ENCODE data around the gene ZSCAN30. TPM values are rescaled to one million over a fixed set of nuclear protein-coding genes. Genes with fewer than 3 reads are reported as not detected.

Gene ZSCAN30
- total RNA-seq, 2 experiments from 2014 or later: 24.2 to 25.4 TPM

GRCh38 chr18:35311496-35311895, 21.5 kb upstream of the ZSCAN30 start:
- Mint-ChIP-seq H3K9me3 (ENCODE audit: low read depth) (peaks cover 59% of the 10 kb centered on the region), H3K4me1 (no peaks in the 10 kb centered on the region), H3K27me3 (no peaks in the 10 kb centered on the region), H3K4me3 (no peak overlapping the region), H3K36me3 (ENCODE audit: low read depth) (peaks cover 36% of the 10 kb centered on the region), H3K27ac (no peak overlapping the region)
- intact Hi-C loops (cut with DNase I, micrococcal nuclease): no loop called here
- ATAC-seq (no peak), DNase-seq (no peak)
- POLR2A ChIA-PET: no interaction called here
- CTCF ChIA-PET: interaction anchor here (0.8 kb wide), 1 partner anchor 28 kb away, joined by 3 read pairs; no protein-coding TSS in a partner anchor

- peaks cover 63% of the 10 kb centered on the region for H3K9me3 Mint-ChIP-seq (ENCODE audit: low read depth)
- H3K27me3 Mint-ChIP-seq: no peaks in the 10 kb centered on the region
- CTCF ChIA-PET: interaction anchor here (0.9 to 1.7 kb wide), 2 partner anchors 18 to 32 kb away, joined by 3 to 6 read pairs; partner anchors contain the start of gene ZSCAN30
- ATAC-seq (no peak), DNase-seq (no peak)
- intact Hi-C loops (cut with DNase I, micrococcal nuclease): no loop called here
- H3K4me1 Mint-ChIP-seq: no peaks in the 10 kb centered on the region
- peaks cover 82% of the 10 kb centered on the region for H3K36me3 Mint-ChIP-seq (ENCODE audit: low read depth)
- H3K27ac Mint-ChIP-seq: no peak overlapping the region
- H3K4me3 Mint-ChIP-seq: no peak overlapping the region
- POLR2A ChIA-PET: no interaction called here
Observed at GRCh38 chr18:35306588-35307250, 16.7 kb upstream of the ZSCAN30 start.

- Mint-ChIP-seq H3K27me3 (no peaks in the 10 kb centered on the region), H3K4me3 (no peak overlapping the region)
- POLR2A ChIA-PET: interaction anchor here (1.3 kb wide), 1 partner anchor 14 kb away, joined by 4 read pairs; the partner anchor contains the start of gene ZSCAN30
Observed at GRCh38 chr18:35303610-35304009, 13.6 kb upstream of the ZSCAN30 start.

GRCh38 chr18:35296060-35296459, 6.0 kb upstream of the ZSCAN30 start:
- Mint-ChIP-seq H3K27me3 (no peaks in the 10 kb centered on the region), H3K9me3 (ENCODE audit: low read depth) (peaks cover 24% of the 10 kb centered on the region), H3K4me3 (no peak overlapping the region), H3K36me3 (ENCODE audit: low read depth) (peaks cover 77% of the 10 kb centered on the region), H3K4me1 (peaks cover 19% of the 10 kb centered on the region), H3K27ac (no peak overlapping the region)
- DNase-seq (no peak), ATAC-seq (no peak)
- intact Hi-C loops (cut with DNase I, micrococcal nuclease): no loop called here
- POLR2A ChIA-PET: no interaction called here
- CTCF ChIA-PET: no interaction called here

More at GRCh38 chr18:35303610-35304009, 13.6 kb upstream of the ZSCAN30 start:
- Mint-ChIP-seq H3K9me3 (ENCODE audit: low read depth) (peaks cover 56% of the 10 kb centered on the region), H3K36me3 (ENCODE audit: low read depth) (peaks cover 95% of the 10 kb centered on the region), H3K27ac (no peak overlapping the region), H3K4me1 (no peaks in the 10 kb centered on the region)
- CTCF ChIA-PET: interaction anchor here (1.5 kb wide), 1 partner anchor 42 kb away, joined by 5 read pairs; no protein-coding TSS in a partner anchor
- ATAC-seq (no peak), DNase-seq (no peak)
- intact Hi-C loops (cut with DNase I, micrococcal nuclease): no loop called here

GRCh38 chr18:35291166-35291565, 1.1 kb upstream of the ZSCAN30 start:
- ATAC-seq (no peak), DNase-seq (no peak)
- Mint-ChIP-seq H3K4me1 (peaks cover 45% of the 10 kb centered on the region), H3K36me3 (ENCODE audit: low read depth) (peaks cover 53% of the 10 kb centered on the region), H3K27ac (peak overlapping the region; percentile 96), H3K27me3 (no peaks in the 10 kb centered on the region), H3K9me3 (ENCODE audit: low read depth) (peaks cover 5% of the 10 kb centered on the region), H3K4me3 (peak overlapping the region; percentile 96)
- ChIA-PET CTCF (no interaction called here), POLR2A (no interaction called here)
- intact Hi-C loops (cut with DNase I, micrococcal nuclease): loop anchor here in 1 of 2 experiments (2.0 to 5.0 kb wide), 5 partner anchors 250 to 836 kb away; partner anchors contain the start of genes ELP2, MAPRE2, RPRD1A and SLC39A6

GRCh38 chr18:35289727-35290093, 319 bp downstream of the ZSCAN30 start:
- H3K4me3 Mint-ChIP-seq: peak overlapping the region; percentile 96
- ChIA-PET CTCF (interaction anchor here (0.6 to 2.3 kb wide), 7 partner anchors 9 to 260 kb away, joined by 3 to 9 read pairs (median 3); no protein-coding TSS in a partner anchor), POLR2A (interaction anchor here (0.7 to 1.0 kb wide), 4 partner anchors 8 to 54 kb away, joined by 3 to 4 read pairs (median 4); partner anchors contain the start of gene ZNF24)
- no peaks in the 10 kb centered on the region for H3K27me3 Mint-ChIP-seq
- peaks cover 45% of the 10 kb centered on the region for H3K4me1 Mint-ChIP-seq
- H3K27ac Mint-ChIP-seq: peak overlapping the region; percentile 96
- H3K36me3 Mint-ChIP-seq (ENCODE audit: low read depth): peaks cover 50% of the 10 kb centered on the region
- intact Hi-C loops (cut with DNase I, micrococcal nuclease): loop anchor here (1.0 to 5.0 kb wide), 10 partner anchors 22 to 838 kb away; partner anchors contain the start of genes INO80C (in 2 of the 2), ZNF24 (in 2 of the 2), ZNF397 (in 2 of the 2) and ELP2 (in 1 of the 2)
- DNase-seq (peak; percentile 59), ATAC-seq (peak; percentile 57)
- H3K9me3 Mint-ChIP-seq (ENCODE audit: low read depth): peaks cover 4% of the 10 kb centered on the region

- H3K27me3 Mint-ChIP-seq: no peaks in the 10 kb centered on the region
- peaks cover 45% of the 10 kb centered on the region for H3K4me1 Mint-ChIP-seq
- intact Hi-C loops (cut with DNase I, micrococcal nuclease): loop anchor here in 1 of 2 experiments (1.0 kb wide), 2 partner anchors 22 to 208 kb away; partner anchors contain the start of gene INO80C
- DNase-seq (no peak), ATAC-seq (no peak)
- peaks cover 46% of the 10 kb centered on the region for H3K36me3 Mint-ChIP-seq (ENCODE audit: low read depth)
- ChIA-PET CTCF (interaction anchor here (0.6 to 2.3 kb wide), 8 partner anchors 8 to 259 kb away, joined by 3 to 9 read pairs (median 4); no protein-coding TSS in a partner anchor), POLR2A (interaction anchor here (0.9 kb wide), 1 partner anchor 9 kb away, joined by 3 read pairs; no protein-coding TSS in a partner anchor)
- peaks cover 4% of the 10 kb centered on the region for H3K9me3 Mint-ChIP-seq (ENCODE audit: low read depth)
- H3K4me3 Mint-ChIP-seq: peak overlapping the region; percentile 96
- H3K27ac Mint-ChIP-seq: peak overlapping the region; percentile 96
Observed at GRCh38 chr18:35289293-35289692, 736 bp downstream of the ZSCAN30 start.

GRCh38 chr18:35284841-35285240, 5.2 kb downstream of the ZSCAN30 start:
- Mint-ChIP-seq H3K27ac (no peak overlapping the region), H3K4me3 (no peak overlapping the region), H3K9me3 (ENCODE audit: low read depth) (peaks cover 7% of the 10 kb centered on the region), H3K36me3 (ENCODE audit: low read depth) (peaks cover 37% of the 10 kb centered on the region), H3K27me3 (no peaks in the 10 kb centered on the region), H3K4me1 (peaks cover 31% of the 10 kb centered on the region)
- POLR2A ChIA-PET: interaction anchor here (1.0 kb wide), 1 partner anchor 189 kb away, joined by 7 read pairs; no protein-coding TSS in a partner anchor
- intact Hi-C loops (cut with DNase I, micrococcal nuclease): no loop called here
- CTCF ChIA-PET: interaction anchor here (0.7 kb wide), 1 partner anchor 210 kb away, joined by 4 read pairs; no protein-coding TSS in a partner anchor
- no peak for DNase-seq
- no peak for ATAC-seq

- H3K36me3 Mint-ChIP-seq (ENCODE audit: low read depth): peaks cover 34% of the 10 kb centered on the region
- H3K9me3 Mint-ChIP-seq (ENCODE audit: low read depth): peaks cover 8% of the 10 kb centered on the region
- ATAC-seq (no peak), DNase-seq (no peak)
- ChIA-PET POLR2A (interaction anchor here (1.0 kb wide), 1 partner anchor 188 kb away, joined by 7 read pairs; no protein-coding TSS in a partner anchor), CTCF (interaction anchor here (0.6 to 1.6 kb wide), 3 partner anchors 17 to 210 kb away, joined by 3 to 5 read pairs (median 4); no protein-coding TSS in a partner anchor)
- intact Hi-C loops (cut with DNase I, micrococcal nuclease): no loop called here
- no peaks in the 10 kb centered on the region for H3K27me3 Mint-ChIP-seq
- H3K4me1 Mint-ChIP-seq: peaks cover 28% of the 10 kb centered on the region
- H3K4me3 Mint-ChIP-seq: no peak overlapping the region
- no peak overlapping the region for H3K27ac Mint-ChIP-seq
Observed at GRCh38 chr18:35283923-35284794, 5.9 kb downstream of the ZSCAN30 start.

GRCh38 chr18:35282353-35282752, 7.7 kb downstream of the ZSCAN30 start:
- no peak overlapping the region for H3K4me3 Mint-ChIP-seq
- POLR2A ChIA-PET: no interaction called here
- ATAC-seq (peak; percentile 79), DNase-seq (no peak)
- H3K36me3 Mint-ChIP-seq (ENCODE audit: low read depth): peaks cover 29% of the 10 kb centered on the region
- CTCF ChIA-PET: interaction anchor here (1.6 kb wide), 1 partner anchor 52 kb away, joined by 5 read pairs; no protein-coding TSS in a partner anchor
- peaks cover 28% of the 10 kb centered on the region for H3K4me1 Mint-ChIP-seq
- H3K9me3 Mint-ChIP-seq (ENCODE audit: low read depth): peaks cover 10% of the 10 kb centered on the region
- intact Hi-C loops (cut with DNase I, micrococcal nuclease): no loop called here
- no peak overlapping the region for H3K27ac Mint-ChIP-seq
- H3K27me3 Mint-ChIP-seq: no peaks in the 10 kb centered on the region

- H3K4me3 Mint-ChIP-seq: no peak overlapping the region
- DNase-seq (no peak), ATAC-seq (no peak)
- H3K36me3 Mint-ChIP-seq (ENCODE audit: low read depth): peaks cover 12% of the 10 kb centered on the region
- H3K9me3 Mint-ChIP-seq (ENCODE audit: low read depth): peaks cover 6% of the 10 kb centered on the region
- ChIA-PET POLR2A (no interaction called here), CTCF (interaction anchor here (0.7 to 1.7 kb wide), 2 partner anchors 9 to 108 kb away, joined by 3 to 4 read pairs; no protein-coding TSS in a partner anchor)
- intact Hi-C loops (cut with DNase I, micrococcal nuclease): no loop called here
- H3K4me1 Mint-ChIP-seq: peaks cover 21% of the 10 kb centered on the region
- no peaks in the 10 kb centered on the region for H3K27me3 Mint-ChIP-seq
- no peak overlapping the region for H3K27ac Mint-ChIP-seq
Observed at GRCh38 chr18:35278969-35279368, 11.1 kb downstream of the ZSCAN30 start.

Measured in activated CD4-positive, alpha-beta T cell treated with anti-CD3 and anti-CD28 coated beads for 36 hours (primary cell).